HG03439 (cell line): Measurements from ENCODE around the gene ADARB2.
"Not testable (repeated sequence)": the region's sequence is repeated elsewhere in the genome, so short reads cannot be mapped to it uniquely, and the experiment has no call there.

ENCODE experiments used
- ATAC-seq: cut with Tn5 transposase; IDR thresholded peaks from one replicate; pipeline ENCODE4 v1.9.1; 2021; ENCODE audit warnings: mild to moderate bottlenecking, moderate library complexity; ENCODE audit not compliant: unreplicated experiment

ADARB2 gene

DNA sequence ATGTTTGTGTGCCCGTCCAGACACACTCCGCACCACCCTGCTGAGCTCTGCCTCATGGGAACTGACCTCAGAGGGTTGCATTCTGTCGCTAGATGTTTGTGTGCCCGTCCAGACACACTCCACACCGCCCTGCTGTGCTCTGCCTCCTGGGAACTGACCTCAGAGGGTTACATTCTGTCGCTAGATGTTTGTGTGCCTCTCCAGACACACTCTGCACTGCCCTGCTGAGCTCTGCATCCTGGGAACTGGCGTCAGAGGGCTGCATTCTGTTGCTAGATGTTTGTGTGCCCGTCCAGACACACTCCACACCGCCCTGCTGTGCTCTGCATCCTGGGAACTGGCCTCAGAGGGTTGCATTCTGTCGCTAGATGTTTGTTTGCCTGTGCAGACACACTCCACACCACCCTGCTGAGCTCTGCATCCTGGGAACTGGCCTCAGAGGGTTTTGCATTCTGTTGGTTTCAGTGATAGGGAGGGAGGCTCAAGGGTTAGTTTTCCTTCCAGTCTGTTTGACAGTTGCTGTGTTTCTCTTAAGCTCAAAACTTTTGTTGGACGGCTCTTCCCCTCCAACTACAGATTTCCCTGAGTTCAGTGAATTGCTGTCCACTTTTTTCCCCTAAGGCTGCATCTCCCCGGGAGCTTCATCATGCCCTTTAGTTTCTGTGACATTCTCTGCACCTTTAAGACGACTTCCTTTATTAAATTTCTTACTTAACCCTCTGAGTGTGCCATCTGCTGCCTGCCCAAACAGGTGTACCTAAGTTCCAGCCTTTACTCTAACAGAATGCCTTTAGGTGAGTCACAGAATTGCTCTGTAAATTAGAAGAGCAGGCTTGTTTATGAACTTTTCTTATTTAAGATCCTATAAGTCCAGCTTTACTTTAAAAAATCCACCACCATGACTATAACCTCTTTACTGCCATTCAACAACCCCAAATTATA is 119.7 kb downstream of the ADARB2 start:
- not testable (repeated sequence) for ATAC-seq

DNA sequence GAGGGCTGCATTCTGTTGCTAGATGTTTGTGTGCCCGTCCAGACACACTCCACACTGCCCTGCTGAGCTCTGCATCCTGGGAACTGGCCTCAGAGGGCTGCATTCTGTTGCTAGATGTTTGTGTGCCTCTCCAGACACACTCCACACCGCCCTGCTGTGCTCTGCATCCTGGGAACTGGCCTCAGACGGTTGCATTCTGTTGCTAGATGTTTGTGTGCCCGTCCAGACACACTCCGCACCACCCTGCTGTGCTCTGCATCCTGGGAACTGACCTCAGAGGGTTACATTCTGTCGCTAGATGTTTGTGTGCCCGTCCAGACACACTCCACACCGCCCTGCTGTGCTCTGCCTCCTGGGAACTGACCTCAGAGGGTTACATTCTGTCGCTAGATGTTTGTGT is 120.6 kb downstream of the ADARB2 start:
- not testable (repeated sequence) for ATAC-seq

- ATAC-seq: no peak
Measured at GRCh38 chr10:1615186-1615954, 122.0 kb downstream of the ADARB2 start.

GRCh38 chr10:1613511-1613910 is 123.8 kb downstream of the ADARB2 start:
- no peak for ATAC-seq

DNA sequence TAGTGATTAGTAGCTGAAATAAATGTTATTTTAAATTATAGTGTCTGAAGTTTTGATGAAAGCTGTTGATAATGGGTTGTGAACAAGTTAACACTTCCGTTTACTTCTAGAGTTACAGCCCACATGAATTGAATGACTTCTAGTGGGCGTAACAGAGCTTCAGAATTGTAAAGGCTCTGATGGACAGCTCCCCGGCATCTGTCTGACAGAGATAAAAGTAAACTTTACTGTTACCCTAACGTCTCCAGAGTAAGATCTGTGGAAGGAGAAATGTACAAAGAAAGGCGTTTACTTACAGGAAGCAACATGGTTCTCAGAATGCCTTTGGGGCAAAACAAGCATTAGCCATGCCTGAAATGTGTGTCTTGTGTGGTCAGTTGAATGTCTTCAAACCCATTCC is 124.4 kb downstream of the ADARB2 start:
- ATAC-seq: no peak

GRCh38 chr10:1611936-1612550 is 125.3 kb downstream of the ADARB2 start:
- no peak for ATAC-seq

- ATAC-seq: no peak
Measured at GRCh38 chr10:1610986-1611770, 126.1 kb downstream of the ADARB2 start.

GRCh38 chr10:1609648-1609970 is 127.7 kb downstream of the ADARB2 start:
- ATAC-seq: no peak

DNA sequence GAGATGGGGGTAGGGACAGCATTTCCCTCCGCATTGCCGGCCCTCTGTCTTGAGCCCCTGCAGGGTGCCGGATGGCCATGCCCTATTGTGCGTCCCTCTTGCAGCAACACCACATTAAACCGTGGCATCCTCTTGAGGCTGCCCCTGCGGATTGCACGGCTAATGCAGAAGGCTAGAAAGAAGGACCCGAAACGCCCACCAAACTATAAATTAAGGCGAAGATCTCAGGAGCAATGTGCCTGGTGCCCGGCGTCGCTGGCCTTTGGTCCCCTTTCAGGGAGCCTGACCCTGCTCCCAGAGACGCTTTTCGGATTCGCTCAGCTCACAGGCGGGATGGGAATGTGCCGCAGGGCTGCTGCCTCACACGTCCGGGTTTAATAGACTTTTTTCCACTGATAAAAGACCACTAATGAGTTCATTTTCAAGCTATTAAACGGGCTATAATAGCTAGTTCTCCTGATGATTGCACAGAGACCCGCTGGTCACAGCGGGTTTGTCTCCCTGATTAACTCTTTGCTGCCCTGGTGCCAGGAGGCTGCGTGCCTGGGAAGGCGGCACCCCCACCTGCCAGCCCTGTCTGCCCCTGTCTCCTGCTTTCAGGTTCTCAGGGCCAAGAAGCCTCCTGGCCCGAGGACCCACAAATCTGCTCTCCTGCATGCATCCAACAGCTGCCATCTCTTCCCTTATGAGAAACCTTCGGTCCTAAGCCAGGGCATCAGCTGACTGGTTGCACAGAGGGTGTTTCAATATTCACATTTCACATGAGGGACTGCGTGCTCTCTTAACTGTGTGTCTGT is 128.3 kb downstream of the ADARB2 start:
- ATAC-seq: no peak

- ATAC-seq: no peak
Measured at GRCh38 chr10:1608408-1608807, 128.9 kb downstream of the ADARB2 start.

GRCh38 chr10:1607466-1607865 is 129.9 kb downstream of the ADARB2 start:
- no peak for ATAC-seq

DNA sequence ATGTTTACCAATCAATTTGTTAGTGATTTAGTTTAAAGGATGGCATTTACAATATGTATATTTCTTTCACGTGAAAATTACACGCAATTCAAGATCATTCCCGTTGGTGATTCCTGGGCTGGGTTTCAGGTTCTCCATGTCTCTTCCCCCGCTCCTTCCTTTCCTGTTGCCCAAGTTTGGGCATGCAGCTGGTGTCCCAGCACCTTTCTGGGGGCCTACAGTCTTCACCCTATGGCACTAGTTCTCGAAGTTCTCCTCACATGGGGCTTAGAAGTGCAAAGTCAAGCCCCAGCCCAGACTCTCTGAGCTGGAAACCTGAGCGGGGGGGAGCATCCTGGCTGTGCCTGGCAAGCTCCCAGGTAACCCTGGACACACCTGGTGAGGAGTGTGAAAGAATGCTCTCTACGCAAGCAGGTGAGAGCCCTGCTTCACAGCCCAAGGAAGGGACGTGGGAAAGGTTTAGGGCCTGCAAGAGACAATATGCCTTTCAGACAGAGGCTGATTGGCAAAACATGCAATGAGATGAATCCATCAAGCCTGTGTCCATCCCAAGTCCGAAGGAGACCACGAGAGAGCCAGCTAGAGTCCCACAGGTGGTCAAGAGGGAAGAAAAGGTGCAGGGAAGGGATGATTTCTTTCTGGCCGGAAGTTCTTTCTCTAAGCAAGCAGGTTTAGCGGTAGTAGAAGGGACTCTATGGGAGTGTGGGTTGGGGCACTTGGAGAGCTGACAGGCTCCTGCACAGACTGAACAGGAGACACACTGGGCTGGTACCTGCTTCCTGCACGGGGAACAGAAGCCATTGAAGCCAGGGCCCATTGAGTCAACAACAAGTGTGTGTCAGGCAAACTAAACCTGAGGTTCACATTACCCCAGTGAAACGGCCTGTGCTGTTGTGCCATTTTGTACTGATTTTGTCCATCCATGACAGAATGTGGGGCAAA is 131.1 kb downstream of the ADARB2 start:
- ATAC-seq: no peak

DNA sequence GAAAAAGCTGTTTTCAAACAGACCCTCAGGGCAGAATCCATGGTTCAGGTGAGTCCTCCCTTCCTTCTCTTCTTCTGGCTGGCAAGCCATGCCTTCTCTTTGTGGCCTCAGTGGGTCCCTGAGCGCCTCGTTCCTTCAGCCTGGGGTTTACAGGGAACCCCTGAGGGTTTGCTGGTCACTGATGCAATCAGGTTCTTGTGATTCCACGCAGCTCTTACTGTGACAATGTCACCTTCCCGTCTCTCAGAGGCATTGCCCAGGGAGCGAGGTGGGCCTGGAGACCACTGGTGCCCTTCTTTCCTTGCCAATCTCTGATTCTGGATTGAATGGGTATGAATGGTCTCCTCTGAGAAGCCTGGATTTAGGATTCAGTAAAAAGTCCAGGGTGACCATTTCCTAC is 132.2 kb downstream of the ADARB2 start:
- no peak for ATAC-seq

- no peak for ATAC-seq
Measured at GRCh38 chr10:1604246-1604645, 133.1 kb downstream of the ADARB2 start.

DNA sequence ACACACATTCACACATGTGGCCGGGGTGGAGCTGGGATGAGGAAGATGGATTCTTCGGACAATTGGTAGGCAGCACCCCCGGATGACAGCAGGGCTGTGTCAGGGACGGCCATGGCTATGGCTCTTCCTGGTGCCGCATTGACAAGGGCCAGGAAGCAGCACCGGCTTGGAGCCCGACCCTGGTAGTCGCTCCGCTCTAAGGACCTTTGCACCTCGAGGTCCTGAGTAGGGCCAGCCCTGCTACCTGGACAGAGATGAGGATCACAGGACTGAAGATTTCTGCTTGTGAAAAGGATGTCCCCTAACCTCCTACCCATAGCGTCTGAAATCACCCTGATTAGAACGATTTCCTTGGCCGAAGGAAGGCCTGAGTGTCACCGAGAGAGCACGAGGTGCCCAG is 134.1 kb downstream of the ADARB2 start:
- ATAC-seq: no peak

DNA sequence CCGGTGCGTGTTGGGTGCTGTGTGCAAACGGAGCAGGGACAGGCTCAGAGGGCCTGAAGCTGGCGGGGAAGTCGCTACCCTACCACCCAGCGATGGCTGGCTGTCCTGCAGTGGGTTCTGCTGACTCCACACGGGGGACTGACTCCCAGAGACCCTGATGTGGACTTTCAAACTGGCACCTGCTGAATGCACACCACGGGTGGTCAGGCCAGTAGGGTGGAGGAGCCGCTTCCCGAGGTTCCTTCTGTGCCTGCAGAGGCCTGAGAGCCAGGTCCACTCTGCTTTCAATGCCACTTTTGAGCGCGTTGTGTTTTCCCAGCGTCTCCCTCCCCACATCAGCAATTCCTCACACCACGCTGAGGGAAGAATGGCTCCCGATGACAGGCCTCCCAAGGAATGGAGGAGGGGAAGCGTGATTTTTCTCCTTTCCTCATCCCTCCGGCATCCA is 135.3 kb downstream of the ADARB2 start:
- ATAC-seq: no peak

DNA sequence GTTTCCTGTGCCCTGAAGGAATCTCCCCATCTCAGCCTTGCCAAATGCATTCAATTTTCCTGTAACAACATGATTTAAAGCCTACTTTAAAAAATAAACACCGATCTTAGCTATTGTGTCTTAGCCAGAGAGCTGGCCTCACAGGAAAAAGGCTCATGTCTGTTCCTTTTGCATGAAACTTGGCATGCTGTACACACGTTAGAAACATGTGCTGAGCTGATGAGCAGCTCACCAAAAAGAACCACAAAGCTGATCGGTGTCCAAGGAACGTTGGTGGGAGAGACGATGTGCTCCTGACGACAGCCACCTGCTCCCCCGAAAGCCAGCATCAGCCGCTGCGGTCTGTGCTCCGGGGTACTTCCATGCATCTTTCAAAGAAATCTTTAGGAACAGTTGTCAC is 135.9 kb downstream of the ADARB2 start:
- ATAC-seq: no peak

GRCh38 chr10:1600861-1601260 is 136.5 kb downstream of the ADARB2 start:
- ATAC-seq: no peak
